Liver (tissue), 9 donors: ENCODE data around the gene AHDC1. TPM values are rescaled to one million over a fixed set of nuclear protein-coding genes. Genes with fewer than 3 reads are reported as not detected.

Experiments used
- DNase-seq: peaks from one replicate; pipeline ENCODE4 v3.0.0-alpha.2; 2017; ENCODE audit warnings: low spot score
- H3K27ac ChIP-seq, 2 donors: one replicate each; pipeline ENCODE4 v1.7.0; 2013; ENCODE audit warnings: inconsistent platforms in 2 of 2, low read length in 2 of 2, control low read depth in 1 of 2, low read depth in 1 of 2, mild to moderate bottlenecking in 1 of 2
- H3K27me3 ChIP-seq, 4 donors: one replicate each; pipeline versions ENCODE4 v1.6.1 to v1.7.0; 2013; ENCODE audit warnings: low read length in 3 of 4, inconsistent platforms in 1 of 4, mild to moderate bottlenecking in 1 of 4, moderate library complexity in 1 of 4; ENCODE audit not compliant: control insufficient read depth in 4 of 4, insufficient read depth in 4 of 4
- H3K36me3 ChIP-seq, 4 donors: one replicate each; pipeline versions ENCODE4 v1.6.1 to v1.7.0; 2013; ENCODE audit warnings: low read length in 3 of 4, mild to moderate bottlenecking in 3 of 4, low read depth in 1 of 4, moderate library complexity in 1 of 4; ENCODE audit not compliant: control insufficient read depth in 4 of 4, insufficient read depth in 3 of 4
- H3K4me1 ChIP-seq, 4 donors: one replicate each; pipeline versions ENCODE4 v1.6.1 to v1.7.0; 2013; ENCODE audit warnings: low read length in 3 of 4, mild to moderate bottlenecking in 3 of 4, moderate library complexity in 1 of 4; ENCODE audit not compliant: control insufficient read depth in 4 of 4, insufficient read depth in 4 of 4
- H3K4me3 ChIP-seq, 3 donors: one replicate each; pipeline versions ENCODE4 v1.6.1 to v1.7.0; 2013; ENCODE audit warnings: low read length in 3 of 3, control low read depth in 1 of 3, low read depth in 1 of 3, mild to moderate bottlenecking in 1 of 3
- H3K9ac ChIP-seq, 2 donors: one replicate each; pipeline ENCODE4 v1.7.0; 2013; ENCODE audit warnings: low read length in 2 of 2, mild to moderate bottlenecking in 2 of 2, moderate library complexity in 2 of 2, control low read depth in 1 of 2, low read depth in 1 of 2
- H3K9me3 ChIP-seq, 4 donors: one replicate each; pipeline versions ENCODE4 v1.6.1 to v1.7.0; 2013; ENCODE audit warnings: low read length in 3 of 4; ENCODE audit not compliant: control insufficient read depth in 4 of 4
- ATF3 ChIP-seq: IDR thresholded peaks from 2 replicates; pipeline ENCODE4 v1.6.1; 2016; ENCODE audit warnings: antibody characterized with exemption
- CTCF ChIP-seq: fragments of 150-350 bp; IDR thresholded peaks from 2 replicates; pipeline ENCODE4 v1.5.1; 2017; ENCODE audit warnings: improper control_type of control experiment, low read depth, low read length; ENCODE audit not compliant: missing input control
- EGR1 ChIP-seq, 2 donors: IDR thresholded peaks; 2 replicates each; pipeline ENCODE4 v1.6.1; 2016 to 2018; ENCODE audit warnings: antibody characterized with exemption in 2 of 2, low read depth in 2 of 2
- FOXA1 ChIP-seq: IDR thresholded peaks from 2 replicates; pipeline ENCODE4 v1.6.1; 2016; ENCODE audit warnings: antibody characterized with exemption
- FOXA2 ChIP-seq: IDR thresholded peaks from 2 replicates; pipeline ENCODE4 v1.6.1; 2016; ENCODE audit warnings: antibody characterized with exemption
- HNF4G ChIP-seq: IDR thresholded peaks from 2 replicates; pipeline ENCODE4 v1.6.1; 2016; ENCODE audit warnings: antibody characterized with exemption
- JUND ChIP-seq, 2 donors: IDR thresholded peaks; 2 replicates each; pipeline ENCODE4 v1.6.1; 2016; ENCODE audit warnings: antibody characterized with exemption in 2 of 2
- MAX ChIP-seq: IDR thresholded peaks from 2 replicates; pipeline ENCODE4 v1.6.1; 2016; ENCODE audit warnings: antibody characterized with exemption
- REST ChIP-seq: IDR thresholded peaks from 2 replicates; pipeline ENCODE4 v1.6.1; 2016; ENCODE audit warnings: antibody characterized with exemption, mild to moderate bottlenecking
- TAF1 ChIP-seq: conservative IDR thresholded peaks from 2 replicates; pipeline ENCODE4 v1.6.1; 2016; ENCODE audit warnings: antibody characterized with exemption, mild to moderate bottlenecking
- WGBS: extraction: QIAGEN DNeasy Blood & Tissue Kit; methylation state at CpG from one replicate; pipeline ENCODE4 v1.1.7; 2013; 5-methylcytosine and 5-hydroxymethylcytosine counted together
- polyA plus RNA-seq, 2 donors: library from polyadenylated mRNA; stranded (reverse) in 1 of 2; unstranded in 1 of 2; fragments of 200-250 nt in 1 of 2; fragments of >200 nt in 1 of 2; fragmentation: Nextera tagmentation in 1 of 2; extraction: Ambion mirVana in 1 of 2; gene quantifications; one replicate each; pipeline versions ENCODE4 v1.2.1 to v1.2.3, GENCODE V29; 2013 to 2015
- total RNA-seq, 2 donors: library from RNA; depleted of rRNA; stranded (reverse); fragments of >200 nt; gene quantifications; one replicate each; pipeline ENCODE4 v1.2.3, GENCODE V29; 2014
- donor health status: healthy.
- donor health status: healthy.
- donor health status: healthy.
- donor health status: healthy.
- donor health status: healthy.

AHDC1 gene
- total and polyA plus RNA-seq, 4 donors: 2.4 to 6.5 (median 5.5) TPM

GRCh38 chr1:27536010-27536757 is 67.8 kb downstream of the AHDC1 start:
- H3K27ac ChIP-seq: no peak overlapping the region
- no peak overlapping the region for H3K9ac ChIP-seq
- peaks cover 0 to 3% (median 0%) of the 10 kb centered on the region in 4 donors for H3K4me1 ChIP-seq

GRCh38 chr1:27535386-27535785 is 68.6 kb downstream of the AHDC1 start:
- Histone ChIP-seq H3K4me1 (peaks cover 0 to 3% (median 0%) of the 10 kb centered on the region in 4 donors), H3K9ac (no peak overlapping the region), H3K27ac (no peak overlapping the region), H3K36me3 (peaks cover 0 to 9% (median 5%) of the 10 kb centered on the region in 4 donors), H3K27me3 (no peaks in the 10 kb centered on the region), H3K4me3 (no peak overlapping the region), H3K9me3 (no peaks in the 10 kb centered on the region)
- DNase-seq: no peak
- WGBS: 57% methylated on average over 2 of the region's 2 CpGs
- no peak for TF ChIP-seq EGR1 (IDR thresholded peaks at IDR 0.05; ENCODE audit: low read depth in 2 of 2)
- no peak for TF ChIP-seq FOXA1
- TF ChIP-seq ATF3: no peak
- TF ChIP-seq REST: no peak
- TF ChIP-seq CTCF: no peak
- TF ChIP-seq MAX: no peak

More at GRCh38 chr1:27536010-27536757, 67.8 kb downstream of the AHDC1 start:
- TF ChIP-seq MAX (no peak), JUND (IDR thresholded peaks at IDR 0.05) (no peak), CTCF (no peak), REST (no peak), HNF4G (no peak), TAF1 (no peak), EGR1 (IDR thresholded peaks at IDR 0.05; ENCODE audit: low read depth in 2 of 2) (no peak), FOXA2 (no peak)
- Histone ChIP-seq H3K4me3 (no peak overlapping the region), H3K36me3 (peaks cover 0 to 13% (median 5%) of the 10 kb centered on the region in 4 donors), H3K9me3 (no peaks in the 10 kb centered on the region), H3K27me3 (no peaks in the 10 kb centered on the region)
- 89% methylated on average over 15 of the region's 15 CpGs for WGBS
- DNase-seq: no peak
